Heart right ventricle (tissue), 16 donors: Measurements from ENCODE around the gene MAP3K2. TPM values are rescaled to one million over a fixed set of nuclear protein-coding genes. Genes with fewer than 3 reads are reported as not detected.

ENCODE experiments used
- ATAC-seq, 8 donors: fragments of 200-7000 bp; cut with Tn5 transposase; one replicate each; pipeline ENCODE4 v1.9.1; 2020; ENCODE audit warnings: mild to moderate bottlenecking in 8 of 8, moderate library complexity in 8 of 8, moderate number of reproducible peaks in 1 of 8
- DNase-seq, 2 donors: peaks; one replicate each; pipeline ENCODE4 v3.0.0-alpha.2; 2020
- H3K27ac ChIP-seq, 10 donors: fragments of 200-600 bp; sonication (generic) in 2 of 10; one replicate each; pipeline versions ENCODE4 v1.5.0 to v1.8.0; 2020 to 2022; ENCODE audit warnings: mild to moderate bottlenecking in 3 of 10
- H3K27me3 ChIP-seq, 7 donors: fragments of 200-600 bp; one replicate each; pipeline ENCODE4 v1.8.0; 2021 to 2022; ENCODE audit warnings: mild to moderate bottlenecking in 2 of 7
- H3K36me3 ChIP-seq, 9 donors: fragments of 200-600 bp; sonication (generic) in 1 of 9; one replicate each; pipeline versions ENCODE4 v1.5.0 to v1.8.0; 2020 to 2022; ENCODE audit warnings: mild to moderate bottlenecking in 2 of 9
- H3K4me1 ChIP-seq, 9 donors: fragments of 200-600 bp; sonication (generic) in 1 of 9; one replicate each; pipeline versions ENCODE4 v1.5.0 to v1.8.0; 2020 to 2022; ENCODE audit warnings: mild to moderate bottlenecking in 4 of 9
- H3K4me3 ChIP-seq, 10 donors: fragments of 200-600 bp; sonication (generic) in 2 of 10; one replicate each; pipeline versions ENCODE4 v1.5.0 to v1.8.0; 2020 to 2022; ENCODE audit warnings: mild to moderate bottlenecking in 7 of 10, moderate library complexity in 2 of 10
- H3K9me3 ChIP-seq, 11 donors: fragments of 200-600 bp in 10 of 11; sonication (generic) in 2 of 11; one replicate each; pipeline versions ENCODE4 v1.5.0 to v1.8.0; 2013 to 2022; ENCODE audit warnings: mild to moderate bottlenecking in 2 of 11, control low read depth in 1 of 11, moderate library complexity in 1 of 11
- WGBS, 2 donors: extraction: QIAGEN DNeasy Blood & Tissue Kit; methylation state at CpG; one replicate each; pipeline ENCODE4 v1.1.7; 2013; ENCODE audit warnings: inconsistent platforms in 1 of 2; 5-methylcytosine and 5-hydroxymethylcytosine counted together
- intact Hi-C, 10 donors: fragments of 100-400 bp; cut with DNase I; formaldehyde crosslinking; loops; one replicate each; pipeline versions ENCODE4 v1.11.1 to v1.14.2; 2022
- polyA plus RNA-seq, 2 donors: library from polyadenylated mRNA; stranded (reverse); fragments of 200-250 nt; gene quantifications; one replicate each; pipeline ENCODE4 v1.2.3, GENCODE V29; 2013
- total RNA-seq, 10 donors: library from RNA; stranded (reverse); fragmentation: NEBNext Ultra II Directional in 3 of 10; extraction: Animal tissue kit (Norgen Biotek cat#: 25700) in 3 of 10; gene quantifications; one replicate each; pipeline versions ENCODE4 v1.2.1 to v1.2.4, GENCODE V29; 2021 to 2023
- TF ChIP-seq, protein P1 (sequence below), 9 donors: fragments of 200-600 bp; sonication (generic) in 2 of 9; IDR thresholded peaks; one replicate each; pipeline versions ENCODE4 v1.5.0 to v1.8.0; 2021 to 2022; ENCODE audit warnings: antibody characterized with exemption in 9 of 9, mild to moderate bottlenecking in 5 of 9, moderate library complexity in 1 of 9
- donor health status: Arrhythmogenic right ventricular cardiomyopathy.
- donor health status: ischemic (EF 13 %, LVEDD 7.1; RV severe dilation, severe dysfunction).
- donor health status: healthy with polysubstance abuse.
- donor health status: DM: no; HTN: yes; CAD: no.
- donor health status: DM: no; HTN: no; CAD: no.
- donor health status: ischemic (EF 25% LVEDD 6.9; RV normal size, moderate dysfunction).
- donor health status: ischemic (EF 25% LVEDD 5.7; RV mildly dilated, moderate dysfunction).
- donor health status: healthy.
- donor health status: DM: yes; HTN: yes; CAD: no.
- donor health status: Ischemic cardiomyopathy.
- donor health status: ischemic (EF 35%, LVEDD 5.7; RV mildly dilated, moderate dysfunction).
- donor health status: nonischemic (EF 11% LVEDD 7.7; RV severe dilation, severe dysfunction).
- donor health status: DM: yes; HTN: yes; CAD: no.
- donor health status: PGD.
- donor health status: ischemic (EF 29% LVEDD 5.4; RV normal size, mild dysfunction).
- donor health status: nonischemic (EF 23%, LVEDD 6.1; RV moderate dilation, normal function).

Gene MAP3K2
- total and polyA plus RNA-seq, 12 donors = 2.9 to 30.9 (median 25.2) TPM

DNA sequence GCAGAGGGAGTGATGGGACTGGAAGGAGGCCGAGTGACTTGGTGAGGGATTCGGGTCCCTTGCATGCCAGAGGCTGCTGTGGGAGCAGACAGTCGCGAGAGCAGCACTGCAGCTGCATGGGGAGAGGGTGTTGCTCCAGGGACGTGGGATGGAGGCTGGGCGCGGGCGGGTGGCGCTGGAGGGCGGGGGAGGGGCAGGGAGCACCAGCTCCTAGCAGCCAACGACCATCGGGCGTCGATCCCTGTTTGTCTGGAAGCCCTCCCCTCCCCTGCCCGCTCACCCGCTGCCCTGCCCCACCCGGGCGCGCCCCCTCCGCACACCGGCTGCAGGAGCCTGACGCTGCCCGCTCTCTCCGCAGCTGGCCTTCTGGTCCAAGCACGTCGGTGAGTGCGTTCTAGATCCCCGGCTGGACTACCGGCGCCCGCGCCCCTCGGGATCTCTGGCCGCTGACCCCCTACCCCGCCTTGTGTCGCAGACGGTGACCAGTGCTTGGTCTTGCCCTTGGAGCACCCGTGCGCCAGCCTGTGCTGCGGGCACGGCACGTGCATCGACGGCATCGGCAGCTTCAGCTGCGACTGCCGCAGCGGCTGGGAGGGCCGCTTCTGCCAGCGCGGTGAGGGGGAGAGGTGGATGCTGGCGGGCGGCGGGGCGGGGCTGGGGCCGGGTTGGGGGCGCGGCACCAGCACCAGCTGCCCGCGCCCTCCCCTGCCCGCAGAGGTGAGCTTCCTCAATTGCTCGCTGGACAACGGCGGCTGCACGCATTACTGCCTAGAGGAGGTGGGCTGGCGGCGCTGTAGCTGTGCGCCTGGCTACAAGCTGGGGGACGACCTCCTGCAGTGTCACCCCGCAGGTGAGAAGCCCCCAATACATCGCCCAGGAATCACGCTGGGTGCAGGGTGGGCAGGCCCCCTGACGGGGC is 35.0 kb upstream of the MAP3K2 start:
- H3K9me3 ChIP-seq = no peaks in the 10 kb centered on the region
- H3K36me3 ChIP-seq = no peaks in the 10 kb centered on the region
- TF ChIP-seq, protein P1, sequence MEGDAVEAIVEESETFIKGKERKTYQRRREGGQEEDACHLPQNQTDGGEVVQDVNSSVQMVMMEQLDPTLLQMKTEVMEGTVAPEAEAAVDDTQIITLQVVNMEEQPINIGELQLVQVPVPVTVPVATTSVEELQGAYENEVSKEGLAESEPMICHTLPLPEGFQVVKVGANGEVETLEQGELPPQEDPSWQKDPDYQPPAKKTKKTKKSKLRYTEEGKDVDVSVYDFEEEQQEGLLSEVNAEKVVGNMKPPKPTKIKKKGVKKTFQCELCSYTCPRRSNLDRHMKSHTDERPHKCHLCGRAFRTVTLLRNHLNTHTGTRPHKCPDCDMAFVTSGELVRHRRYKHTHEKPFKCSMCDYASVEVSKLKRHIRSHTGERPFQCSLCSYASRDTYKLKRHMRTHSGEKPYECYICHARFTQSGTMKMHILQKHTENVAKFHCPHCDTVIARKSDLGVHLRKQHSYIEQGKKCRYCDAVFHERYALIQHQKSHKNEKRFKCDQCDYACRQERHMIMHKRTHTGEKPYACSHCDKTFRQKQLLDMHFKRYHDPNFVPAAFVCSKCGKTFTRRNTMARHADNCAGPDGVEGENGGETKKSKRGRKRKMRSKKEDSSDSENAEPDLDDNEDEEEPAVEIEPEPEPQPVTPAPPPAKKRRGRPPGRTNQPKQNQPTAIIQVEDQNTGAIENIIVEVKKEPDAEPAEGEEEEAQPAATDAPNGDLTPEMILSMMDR (IDR thresholded peaks at IDR 0.05) = no peak
- no peak for DNase-seq
- H3K4me1 ChIP-seq = peaks cover 0 to 17% (median 14%) of the 10 kb centered on the region in 9 donors
- H3K27ac ChIP-seq = no peak overlapping the region
- intact Hi-C loops = no loop called here
- WGBS, 2 donors = 3 to 4% methylated on average over 62 to 73 of the region's 73 CpGs
- peak in 1 of 8 donors; percentile 14 for ATAC-seq
- H3K27me3 ChIP-seq = peaks cover 4 to 49% (median 37%) of the 10 kb centered on the region in 7 donors
- H3K4me3 ChIP-seq = peak overlapping the region in 8 of 10 donors; percentile 14 to 42 (median 33)

DNA sequence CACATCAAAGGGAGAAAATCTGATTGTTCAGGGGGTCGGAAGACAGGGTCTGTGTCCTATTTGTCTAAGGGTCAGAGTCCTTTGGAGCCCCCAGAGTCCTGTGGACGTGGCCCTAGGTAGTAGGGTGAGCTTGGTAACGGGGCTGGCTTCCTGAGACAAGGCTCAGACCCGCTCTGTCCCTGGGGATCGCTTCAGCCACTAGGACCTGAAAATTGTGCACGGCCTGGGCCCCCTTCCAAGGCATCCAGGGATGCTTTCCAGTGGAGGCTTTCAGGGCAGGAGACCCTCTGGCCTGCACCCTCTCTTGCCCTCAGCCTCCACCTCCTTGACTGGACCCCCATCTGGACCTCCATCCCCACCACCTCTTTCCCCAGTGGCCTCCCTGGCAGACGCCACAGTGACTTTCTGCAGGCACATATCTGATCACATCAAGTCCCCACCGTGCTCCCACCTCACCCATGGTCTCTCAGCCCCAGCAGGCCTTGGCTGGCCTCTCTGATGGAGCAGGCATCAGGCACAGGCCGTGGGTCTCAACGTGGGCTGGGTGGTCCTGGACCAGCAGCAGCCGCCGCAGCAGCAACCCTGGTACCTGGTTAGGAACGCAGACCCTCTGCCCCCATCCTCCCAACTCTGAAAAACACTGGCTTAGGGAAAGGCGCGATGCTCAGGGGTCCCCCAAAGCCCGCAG is 34.2 kb upstream of the MAP3K2 start:
- no peak overlapping the region for H3K4me3 ChIP-seq
- no peak overlapping the region for H3K27ac ChIP-seq
- TF ChIP-seq, protein P1 (IDR thresholded peaks at IDR 0.05) = no peak
- no peak for DNase-seq
- 60 to 62% methylated on average over 16 of the region's 16 CpGs for WGBS, 2 donors
- peaks cover 4 to 51% (median 42%) of the 10 kb centered on the region in 7 donors for H3K27me3 ChIP-seq
- H3K4me1 ChIP-seq = peaks cover 0 to 17% (median 14%) of the 10 kb centered on the region in 9 donors
- no peaks in the 10 kb centered on the region for H3K36me3 ChIP-seq
- intact Hi-C loops = no loop called here
- H3K9me3 ChIP-seq = no peaks in the 10 kb centered on the region
- no peak for ATAC-seq

DNA sequence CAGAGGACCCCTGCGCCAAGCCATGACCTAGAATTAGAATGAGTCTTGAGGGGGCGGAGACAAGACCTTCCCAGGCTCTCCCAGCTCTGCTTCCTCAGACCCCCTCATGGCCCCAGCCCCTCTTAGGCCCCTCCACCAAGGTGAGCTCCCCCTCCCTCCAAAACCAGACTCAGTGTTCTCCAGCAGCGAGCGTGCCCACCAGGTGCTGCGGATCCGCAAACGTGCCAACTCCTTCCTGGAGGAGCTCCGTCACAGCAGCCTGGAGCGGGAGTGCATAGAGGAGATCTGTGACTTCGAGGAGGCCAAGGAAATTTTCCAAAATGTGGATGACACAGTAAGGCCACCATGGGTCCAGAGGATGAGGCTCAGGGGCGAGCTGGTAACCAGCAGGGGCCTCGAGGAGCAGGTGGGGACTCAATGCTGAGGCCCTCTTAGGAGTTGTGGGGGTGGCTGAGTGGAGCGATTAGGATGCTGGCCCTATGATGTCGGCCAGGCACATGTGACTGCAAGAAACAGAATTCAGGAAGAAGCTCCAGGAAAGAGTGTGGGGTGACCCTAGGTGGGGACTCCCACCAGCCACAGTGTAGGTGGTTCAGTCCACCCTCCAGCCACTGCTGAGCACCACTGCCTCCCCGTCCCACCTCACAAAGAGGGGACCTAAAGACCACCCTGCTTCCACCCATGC is 33.5 kb upstream of the MAP3K2 start:
- no peaks in the 10 kb centered on the region for H3K36me3 ChIP-seq
- no peak overlapping the region for H3K27ac ChIP-seq
- ATAC-seq (no peak), DNase-seq (no peak)
- H3K4me1 ChIP-seq = peaks cover 1 to 23% (median 18%) of the 10 kb centered on the region in 9 donors
- no peaks in the 10 kb centered on the region for H3K9me3 ChIP-seq
- no peak overlapping the region for H3K4me3 ChIP-seq
- TF ChIP-seq, protein P1 (IDR thresholded peaks at IDR 0.05) = no peak
- WGBS, 2 donors = 86 to 92% methylated on average over 15 of the region's 15 CpGs
- peaks cover 4 to 58% (median 47%) of the 10 kb centered on the region in 7 donors for H3K27me3 ChIP-seq
- intact Hi-C loops = no loop called here
